ENCODE results near the gene ARMH2. TPM values are rescaled to one million over a fixed set of nuclear protein-coding genes. Genes with fewer than 3 reads are reported as not detected.

ARMH2 gene
- polyA plus RNA-seq, 3 donors = 0.34 to 0.71 TPM; not detected in 1

GRCh38 chr6:24840187-24840586, 41.5 kb upstream of the ARMH2 start:
- peaks cover 15% of the 10 kb centered on the region for H3K79me2 ChIP-seq (ENCODE audit: insufficient read depth, low read length)
- Mint-ChIP-seq H3K27ac (peak overlapping the region in 2 of 7 donors; percentile 27 to 37), H3K36me3 (peaks cover 86 to 96% of the 10 kb centered on the region in 2 donors), H3K4me1 (no peaks in the 10 kb centered on the region), H3K4me3 (no peak overlapping the region), H3K27me3 (ENCODE audit: low read depth in 3 of 3) (no peaks in the 10 kb centered on the region), H3K9me3 (no peaks in the 10 kb centered on the region)
- H4K20me1 ChIP-seq (ENCODE audit: insufficient read depth, low read length) = peaks cover 100% of the 10 kb centered on the region
- H3K4me1 ChIP-seq (ENCODE audit: control insufficient read depth in 1 of 2, insufficient read depth in 2 of 2, low read length in 2 of 2) = no peaks in the 10 kb centered on the region
- no peak overlapping the region for H2AFZ ChIP-seq (ENCODE audit: insufficient read depth, low read depth, low read length, poor library complexity, severe bottlenecking)
- H3K36me3 ChIP-seq (replicated peaks in 1 of 2; ENCODE audit: control insufficient read depth in 1 of 2, insufficient read depth in 2 of 2, low read length in 2 of 2) = peaks cover 84 to 100% of the 10 kb centered on the region in 2 donors
- intact Hi-C loops (cut with micrococcal nuclease) = no loop called here
- H3K27ac ChIP-seq (ENCODE audit: low read depth in 1 of 2, low read length in 2 of 2) = peak overlapping the region in 1 of 2 donors; percentile 22
- H3K27me3 ChIP-seq (ENCODE audit: control insufficient read depth in 2 of 2, insufficient read depth in 2 of 2, low read length in 2 of 2) = no peaks in the 10 kb centered on the region
- no peak overlapping the region for H3K4me3 ChIP-seq (replicated peaks in 1 of 3; ENCODE audit: low read depth in 2 of 3, low read length in 3 of 3)
- no peaks in the 10 kb centered on the region for H3K9me3 ChIP-seq (replicated peaks in 1 of 2; ENCODE audit: control insufficient read depth in 1 of 2, insufficient read depth in 1 of 2, low read length in 2 of 2)
- H3K4me2 ChIP-seq (replicated peaks; ENCODE audit: extremely low read depth, low read length, poor library complexity, severe bottlenecking) = no peak overlapping the region
- H3K9ac ChIP-seq (ENCODE audit: insufficient read depth, low read length, poor library complexity, severe bottlenecking) = no peak overlapping the region
- DNase-seq = no peak
- WGBS (ENCODE audit: insufficient coverage) = 100% methylated on average over 1 of the region's 2 CpGs
- no peak for TF ChIP-seq CTCF (IDR thresholded peaks at IDR 0.05)

GRCh38 chr6:24838994-24839393, 40.3 kb upstream of the ARMH2 start:
- Histone ChIP-seq H3K27me3 (ENCODE audit: control insufficient read depth in 2 of 2, insufficient read depth in 2 of 2, low read length in 2 of 2) (no peaks in the 10 kb centered on the region), H3K4me2 (replicated peaks; ENCODE audit: extremely low read depth, low read length, poor library complexity, severe bottlenecking) (no peak overlapping the region), H4K20me1 (ENCODE audit: insufficient read depth, low read length) (peaks cover 100% of the 10 kb centered on the region), H3K9ac (ENCODE audit: insufficient read depth, low read length, poor library complexity, severe bottlenecking) (no peak overlapping the region), H2AFZ (ENCODE audit: insufficient read depth, low read depth, low read length, poor library complexity, severe bottlenecking) (no peak overlapping the region), H3K4me1 (ENCODE audit: control insufficient read depth in 1 of 2, insufficient read depth in 2 of 2, low read length in 2 of 2) (no peaks in the 10 kb centered on the region), H3K9me3 (replicated peaks in 1 of 2; ENCODE audit: control insufficient read depth in 1 of 2, insufficient read depth in 1 of 2, low read length in 2 of 2) (no peaks in the 10 kb centered on the region), H3K79me2 (ENCODE audit: insufficient read depth, low read length) (peaks cover 15% of the 10 kb centered on the region), H3K4me3 (replicated peaks in 1 of 3; ENCODE audit: low read depth in 2 of 3, low read length in 3 of 3) (no peak overlapping the region), H3K27ac (ENCODE audit: low read depth in 1 of 2, low read length in 2 of 2) (no peak overlapping the region), H3K36me3 (replicated peaks in 1 of 2; ENCODE audit: control insufficient read depth in 1 of 2, insufficient read depth in 2 of 2, low read length in 2 of 2) (peaks cover 86 to 100% of the 10 kb centered on the region in 2 donors)
- Mint-ChIP-seq H3K27me3 (ENCODE audit: low read depth in 3 of 3) (no peaks in the 10 kb centered on the region), H3K4me3 (no peak overlapping the region), H3K9me3 (no peaks in the 10 kb centered on the region), H3K36me3 (peaks cover 89 to 96% of the 10 kb centered on the region in 2 donors), H3K27ac (peak overlapping the region in 1 of 7 donors; percentile 33), H3K4me1 (no peaks in the 10 kb centered on the region)
- WGBS (ENCODE audit: insufficient coverage) = 93% methylated on average over 3 of the region's 5 CpGs
- intact Hi-C loops (cut with micrococcal nuclease) = no loop called here
- DNase-seq = no peak
- TF ChIP-seq CTCF (IDR thresholded peaks at IDR 0.05) = no peak

Measured in CD14-positive monocyte (primary cell).